IPS-18c (cell line): ENCODE measurements around the gene RPS18.
"Not testable (repeated sequence)": the region's sequence is repeated elsewhere in the genome, so short reads cannot be mapped to it uniquely, and the experiment has no call there.

Experiments used
- H3K4me3 ChIP-seq: 2 replicates; pipeline ENCODE4 v1.7.0; 2013; ENCODE audit warnings: low read depth, mild to moderate bottlenecking, low read length, moderate library complexity; ENCODE audit not compliant: insufficient read depth
- H3K9me3 ChIP-seq: one replicate; pipeline ENCODE4 v1.6.1; 2013; ENCODE audit warnings: mild to moderate bottlenecking, low read length, moderate library complexity; ENCODE audit not compliant: control insufficient read depth, insufficient read depth

Gene RPS18

DNA sequence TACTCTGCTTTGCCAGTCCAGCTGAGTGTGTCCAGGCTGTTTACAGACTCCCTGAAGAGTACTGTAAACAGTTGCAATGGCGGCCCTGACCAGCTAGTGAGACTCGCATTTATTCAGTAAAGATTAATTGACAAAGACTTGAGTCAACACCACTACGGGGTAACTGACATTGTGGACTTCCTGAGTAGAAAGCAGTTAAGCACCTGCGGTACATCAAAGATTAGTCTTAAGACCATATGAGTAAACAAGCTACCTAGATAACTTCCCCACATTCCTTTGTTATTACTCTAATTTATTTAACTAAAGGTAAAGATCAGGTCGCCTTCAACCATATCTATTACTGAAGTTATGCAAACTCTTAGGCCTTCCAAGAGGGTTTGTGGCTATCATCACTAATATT lies 12.8 kb upstream of the RPS18 start:
- no peak overlapping the region for H3K4me3 ChIP-seq
- H3K9me3 ChIP-seq = no peaks in the 10 kb centered on the region

DNA sequence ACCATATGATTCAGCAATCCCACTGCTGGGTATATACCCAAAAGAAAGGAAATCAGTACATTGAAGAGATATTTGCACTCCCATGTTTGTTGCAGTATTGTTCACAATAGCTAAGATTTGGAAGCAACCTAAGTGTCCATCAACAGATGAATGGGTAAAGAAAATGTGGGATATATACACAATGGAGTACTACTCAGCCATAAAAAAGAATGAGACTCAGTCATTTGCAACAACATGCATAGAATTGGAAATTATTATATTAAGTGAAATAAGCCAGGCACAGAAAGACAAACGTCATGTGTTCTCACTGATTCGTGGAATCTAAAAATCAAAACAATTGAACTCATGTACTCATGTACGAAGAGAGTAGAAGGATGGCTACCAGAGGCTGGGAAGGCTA lies 9.4 kb upstream of the RPS18 start:
- not testable (repeated sequence) for H3K4me3 ChIP-seq, H3K9me3 ChIP-seq

DNA sequence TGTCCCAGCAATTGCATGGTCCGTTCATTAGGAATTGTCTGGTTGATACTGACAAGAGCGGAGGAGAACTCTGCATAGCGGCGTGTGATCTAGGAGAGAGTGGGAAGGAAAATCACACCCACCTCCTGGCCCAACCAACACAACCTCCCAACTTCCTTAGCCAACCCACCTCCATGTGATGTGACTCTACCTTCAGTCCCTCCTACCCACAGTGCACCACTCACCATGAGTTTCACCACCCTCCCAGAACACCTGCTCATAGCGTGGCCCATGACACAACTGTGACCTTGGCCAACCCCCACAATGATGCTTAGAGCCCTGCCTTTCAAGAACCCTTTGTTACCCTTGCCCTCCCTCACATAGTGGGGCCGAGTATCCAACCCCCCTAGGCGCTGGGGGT lies 7.9 kb upstream of the RPS18 start:
- peaks cover 2% of the 10 kb centered on the region for H3K9me3 ChIP-seq

DNA sequence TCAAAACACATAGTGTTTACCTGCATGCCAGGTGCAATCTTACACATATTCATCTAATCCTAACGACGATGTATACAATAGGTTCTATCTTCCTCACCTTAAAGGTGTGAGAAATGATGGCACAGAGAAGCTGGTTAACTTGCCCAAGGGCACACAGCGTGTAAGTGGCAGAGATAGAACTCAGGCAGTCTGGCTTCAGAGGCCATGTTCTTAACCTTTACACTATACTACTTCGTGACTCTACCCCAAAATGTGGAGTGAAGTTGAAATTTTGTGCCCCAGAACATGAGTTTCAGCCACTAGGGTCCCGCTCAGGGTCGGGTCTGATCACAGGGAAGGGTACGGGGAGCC lies 783 bp upstream of the RPS18 start:
- no peaks in the 10 kb centered on the region for H3K9me3 ChIP-seq
- H3K4me3 ChIP-seq = peak overlapping the region; percentile 87

More for the DNA sequence above, 7.9 kb upstream of the RPS18 start:
- H3K4me3 ChIP-seq = no peak overlapping the region

DNA sequence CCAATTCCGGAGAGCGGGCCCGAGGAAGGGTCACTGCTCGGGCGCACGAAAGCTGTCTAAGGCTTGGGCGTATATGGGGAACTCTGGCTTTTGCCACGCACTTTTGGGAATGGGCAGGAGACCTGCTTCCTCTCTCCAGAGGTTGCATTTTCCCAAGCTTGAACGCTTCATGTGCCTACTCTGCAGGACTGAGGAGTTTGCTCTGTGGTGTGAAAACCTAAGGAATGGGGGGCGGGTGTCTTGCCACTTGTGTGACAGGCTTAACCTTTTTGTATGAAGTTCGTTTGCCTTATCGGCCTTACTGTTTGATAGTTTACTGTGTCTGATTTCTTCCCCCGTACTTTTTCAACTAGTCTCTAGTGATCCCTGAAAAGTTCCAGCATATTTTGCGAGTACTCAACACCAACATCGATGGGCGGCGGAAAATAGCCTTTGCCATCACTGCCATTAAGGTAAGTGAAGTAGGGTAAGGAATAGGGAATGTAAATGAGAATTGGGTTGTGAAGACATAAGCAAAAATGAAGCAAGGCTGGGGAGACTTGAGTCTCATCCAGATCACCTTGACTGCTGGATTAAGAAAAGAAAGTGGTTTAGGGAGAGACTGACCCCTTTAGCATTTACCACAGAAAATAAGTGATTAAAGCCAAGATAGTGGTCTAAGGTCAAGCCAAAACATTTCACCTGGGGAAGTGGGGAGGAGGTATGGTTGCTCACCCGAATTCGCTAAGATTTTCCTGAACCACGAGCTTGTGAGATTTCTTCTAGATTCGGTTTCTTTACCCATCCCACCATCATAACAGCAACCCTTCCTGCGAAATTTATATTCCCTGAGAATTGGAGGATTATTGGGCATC lies 627 bp downstream of the RPS18 start:
- H3K4me3 ChIP-seq = peak overlapping the region; percentile 91
- H3K9me3 ChIP-seq = no peaks in the 10 kb centered on the region

DNA sequence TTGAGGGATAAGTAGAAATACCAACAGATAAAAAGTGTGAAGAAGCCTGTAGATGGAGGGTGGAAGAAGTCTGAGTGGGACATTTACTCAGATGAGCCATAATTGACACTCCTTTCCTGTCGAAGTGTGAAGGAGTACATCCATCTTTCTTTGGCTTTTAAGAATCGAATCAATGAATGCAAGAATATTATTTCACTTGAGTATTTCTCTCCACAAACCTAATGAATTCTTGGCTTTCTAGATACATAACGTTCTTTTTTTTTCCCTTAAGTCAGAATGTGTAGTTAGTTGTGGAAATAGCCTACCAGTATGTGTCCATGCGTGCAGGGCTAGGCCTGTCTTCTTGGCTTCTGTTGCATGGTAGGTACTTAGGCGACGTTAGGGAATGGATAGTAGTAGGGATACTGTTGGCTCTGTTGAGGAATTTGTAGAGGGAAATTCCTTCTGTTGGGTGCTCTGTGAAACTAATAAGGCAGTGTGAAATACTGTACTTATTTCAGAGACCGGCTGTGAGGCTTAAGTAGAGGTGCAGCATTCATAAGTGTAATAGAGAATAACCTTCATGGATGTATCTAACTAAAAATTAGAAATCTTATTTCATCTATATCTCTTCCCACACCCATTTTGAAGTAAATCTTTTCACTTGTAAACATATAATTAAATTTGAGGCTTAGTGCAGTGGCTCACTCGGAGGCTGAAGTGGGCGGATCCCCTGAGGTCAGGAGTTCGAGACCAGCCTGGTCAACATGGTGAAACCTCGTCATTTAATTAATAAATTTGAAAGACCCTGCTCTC lies 1.5 kb downstream of the RPS18 start:
- no peaks in the 10 kb centered on the region for H3K9me3 ChIP-seq

GRCh38 chr6:33273924-33274902 lies 2.3 kb downstream of the RPS18 start:
- peak overlapping the region; percentile 16; the same call in 1 of the 2 replicates for H3K4me3 ChIP-seq
- no peaks in the 10 kb centered on the region for H3K9me3 ChIP-seq

More for the DNA sequence above, 1.5 kb downstream of the RPS18 start:
- peak overlapping the region; percentile 91 for H3K4me3 ChIP-seq

DNA sequence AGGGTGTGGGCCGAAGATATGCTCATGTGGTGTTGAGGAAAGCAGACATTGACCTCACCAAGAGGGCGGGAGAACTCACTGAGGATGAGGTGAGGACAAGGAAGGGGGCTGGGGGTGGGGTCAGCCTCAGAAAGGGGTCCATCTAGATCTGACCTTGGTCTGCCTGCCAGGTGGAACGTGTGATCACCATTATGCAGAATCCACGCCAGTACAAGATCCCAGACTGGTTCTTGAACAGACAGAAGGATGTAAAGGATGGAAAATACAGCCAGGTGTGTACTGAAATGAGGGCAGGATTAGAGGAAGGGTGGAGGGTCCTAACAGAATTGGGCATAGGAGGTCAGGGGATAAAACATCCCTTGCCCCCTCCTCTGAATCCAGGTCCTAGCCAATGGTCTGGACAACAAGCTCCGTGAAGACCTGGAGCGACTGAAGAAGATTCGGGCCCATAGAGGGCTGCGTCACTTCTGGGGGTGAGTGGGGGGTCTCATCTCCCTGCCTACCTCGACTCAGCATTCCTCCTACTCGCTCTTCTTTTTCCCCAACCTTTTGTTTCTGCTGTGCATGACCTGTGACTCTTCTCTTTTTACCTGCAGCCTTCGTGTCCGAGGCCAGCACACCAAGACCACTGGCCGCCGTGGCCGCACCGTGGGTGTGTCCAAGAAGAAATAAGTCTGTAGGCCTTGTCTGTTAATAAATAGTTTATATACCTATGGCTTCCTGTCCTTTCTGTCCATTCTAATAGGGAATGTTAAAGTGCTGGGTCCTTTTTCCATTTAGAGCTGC lies 4.1 kb downstream of the RPS18 start:
- H3K4me3 ChIP-seq = peak overlapping the region; percentile 61; the same call in 1 of the 2 replicates

DNA sequence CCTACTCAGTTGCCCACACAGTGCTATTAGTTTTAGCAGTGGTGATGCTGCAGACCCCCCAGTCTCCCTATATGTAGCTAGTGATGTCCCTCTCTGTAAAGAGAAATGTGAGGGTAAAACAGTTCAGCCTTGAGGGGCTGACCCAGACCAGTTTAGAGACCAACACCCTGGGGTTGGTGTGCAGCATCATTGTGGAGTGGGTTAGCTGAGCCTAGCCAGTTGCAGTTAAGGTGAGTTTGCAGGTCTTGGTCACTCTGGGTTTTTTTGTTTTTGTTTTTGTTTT lies 4.6 kb downstream of the RPS18 start:
- peak overlapping the region; percentile 61 for H3K4me3 ChIP-seq
- no peaks in the 10 kb centered on the region for H3K9me3 ChIP-seq

More for the DNA sequence above, 4.1 kb downstream of the RPS18 start:
- not testable (repeated sequence) for H3K9me3 ChIP-seq

- Histone ChIP-seq H3K4me3 (peak within 1 kb of the TSS; percentile 61), H3K9me3 (no peaks in the 10 kb centered on the region)
These were observed 5.2 kb downstream of the RPS18 start, which contains the start of gene B3GALT4 for GRCh38 chr6:33276864-33277662. Gene B3GALT4 (plus strand): TSS chr6:33277123. CDS start chr6:33277420, 297 bp downstream.

DNA sequence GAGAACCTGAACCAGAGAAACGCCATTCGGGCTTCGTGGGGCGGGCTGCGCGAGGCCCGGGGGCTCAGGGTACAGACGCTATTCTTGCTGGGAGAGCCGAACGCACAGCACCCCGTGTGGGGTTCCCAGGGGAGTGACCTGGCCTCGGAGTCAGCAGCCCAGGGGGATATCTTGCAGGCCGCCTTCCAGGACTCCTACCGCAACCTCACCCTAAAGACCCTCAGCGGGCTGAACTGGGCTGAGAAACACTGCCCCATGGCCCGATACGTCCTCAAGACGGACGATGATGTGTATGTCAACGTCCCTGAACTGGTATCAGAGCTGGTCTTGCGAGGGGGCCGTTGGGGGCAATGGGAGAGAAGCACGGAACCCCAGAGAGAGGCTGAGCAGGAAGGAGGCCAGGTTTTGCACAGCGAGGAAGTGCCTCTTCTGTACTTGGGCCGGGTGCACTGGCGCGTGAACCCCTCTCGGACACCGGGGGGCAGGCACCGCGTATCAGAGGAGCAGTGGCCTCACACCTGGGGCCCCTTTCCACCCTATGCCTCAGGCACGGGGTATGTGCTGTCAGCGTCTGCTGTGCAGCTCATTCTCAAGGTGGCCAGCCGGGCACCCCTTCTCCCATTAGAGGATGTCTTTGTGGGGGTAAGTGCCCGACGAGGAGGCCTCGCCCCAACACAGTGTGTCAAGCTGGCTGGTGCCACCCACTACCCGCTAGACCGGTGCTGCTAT lies 6.0 kb downstream of the RPS18 start:
- H3K9me3 ChIP-seq = no peaks in the 10 kb centered on the region
- H3K4me3 ChIP-seq = peak overlapping the region; percentile 61

DNA sequence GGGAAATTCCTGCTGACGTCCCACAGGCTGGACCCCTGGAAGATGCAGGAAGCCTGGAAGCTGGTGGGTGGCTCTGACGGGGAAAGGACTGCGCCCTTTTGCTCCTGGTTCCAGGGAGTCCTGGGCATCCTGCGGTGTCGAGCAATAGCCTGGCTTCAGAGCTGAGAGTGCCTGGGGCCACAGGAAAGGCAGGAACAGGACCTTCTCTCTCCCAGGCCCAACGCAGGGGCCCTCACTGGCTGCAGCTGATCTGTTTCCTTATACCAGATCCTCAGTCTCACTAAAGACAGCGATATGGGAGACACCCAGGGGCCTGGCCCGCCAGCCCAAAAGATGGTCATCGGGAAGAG lies 6.5 kb downstream of the RPS18 start:
- no peak overlapping the region; the same call in 1 of the 2 replicates for H3K4me3 ChIP-seq
- no peaks in the 10 kb centered on the region for H3K9me3 ChIP-seq

- Histone ChIP-seq H3K9me3 (no peaks in the 10 kb centered on the region), H3K4me3 (no peak overlapping the region)
These were observed 6.9 kb downstream of the RPS18 start for GRCh38 chr6:33278810-33279209.

DNA sequence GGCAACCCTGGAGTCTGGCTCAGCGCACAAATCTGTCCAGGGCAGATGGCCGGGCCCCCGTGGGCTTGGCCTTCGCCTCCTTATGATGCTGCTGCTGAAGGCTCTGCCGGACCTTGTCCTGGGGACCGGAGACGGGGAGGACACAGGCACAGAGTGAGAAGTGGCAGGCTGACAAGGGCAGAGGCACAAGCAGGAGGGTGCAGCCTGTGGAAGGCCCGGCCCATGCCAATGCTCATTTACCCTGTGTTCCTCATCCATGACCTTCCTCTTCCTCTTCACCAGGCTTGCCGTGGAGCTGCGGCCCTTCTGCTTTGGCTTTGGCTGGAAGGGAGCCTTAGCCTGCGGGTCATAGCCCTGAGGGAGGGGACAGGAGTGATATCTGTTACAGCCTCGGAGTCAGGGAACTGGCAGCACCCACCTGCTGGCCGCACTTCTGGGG lies 7.4 kb downstream of the RPS18 start:
- Histone ChIP-seq H3K9me3 (no peaks in the 10 kb centered on the region), H3K4me3 (no peak overlapping the region)

GRCh38 chr6:33279971-33280511 lies 8.2 kb downstream of the RPS18 start:
- Histone ChIP-seq H3K4me3 (no peak overlapping the region), H3K9me3 (no peaks in the 10 kb centered on the region)
